ENCODE data around the gene RIMS1.

GRCh38 chr6:72130327-72130726 is 244.0 kb downstream of the RIMS1 start:
- TF ChIP-seq, protein P1, sequence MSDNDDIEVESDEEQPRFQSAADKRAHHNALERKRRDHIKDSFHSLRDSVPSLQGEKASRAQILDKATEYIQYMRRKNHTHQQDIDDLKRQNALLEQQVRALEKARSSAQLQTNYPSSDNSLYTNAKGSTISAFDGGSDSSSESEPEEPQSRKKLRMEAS (CRISPR knock-in tag; IDR thresholded peaks at IDR 0.05), result no peak
- no peak for TF ChIP-seq KAT7 (CRISPR knock-in tag; IDR thresholded peaks at IDR 0.05; ENCODE audit: borderline replicate concordance)
- no peak for TF ChIP-seq CTCF (IDR thresholded peaks at IDR 0.05)

All from WTC11 (cell line).